Measurements from ENCODE around the gene PFN1.
A peak's percentile ranks its signal among the peaks of the same experiment; 100 is the strongest.

The PFN1 gene

DNA sequence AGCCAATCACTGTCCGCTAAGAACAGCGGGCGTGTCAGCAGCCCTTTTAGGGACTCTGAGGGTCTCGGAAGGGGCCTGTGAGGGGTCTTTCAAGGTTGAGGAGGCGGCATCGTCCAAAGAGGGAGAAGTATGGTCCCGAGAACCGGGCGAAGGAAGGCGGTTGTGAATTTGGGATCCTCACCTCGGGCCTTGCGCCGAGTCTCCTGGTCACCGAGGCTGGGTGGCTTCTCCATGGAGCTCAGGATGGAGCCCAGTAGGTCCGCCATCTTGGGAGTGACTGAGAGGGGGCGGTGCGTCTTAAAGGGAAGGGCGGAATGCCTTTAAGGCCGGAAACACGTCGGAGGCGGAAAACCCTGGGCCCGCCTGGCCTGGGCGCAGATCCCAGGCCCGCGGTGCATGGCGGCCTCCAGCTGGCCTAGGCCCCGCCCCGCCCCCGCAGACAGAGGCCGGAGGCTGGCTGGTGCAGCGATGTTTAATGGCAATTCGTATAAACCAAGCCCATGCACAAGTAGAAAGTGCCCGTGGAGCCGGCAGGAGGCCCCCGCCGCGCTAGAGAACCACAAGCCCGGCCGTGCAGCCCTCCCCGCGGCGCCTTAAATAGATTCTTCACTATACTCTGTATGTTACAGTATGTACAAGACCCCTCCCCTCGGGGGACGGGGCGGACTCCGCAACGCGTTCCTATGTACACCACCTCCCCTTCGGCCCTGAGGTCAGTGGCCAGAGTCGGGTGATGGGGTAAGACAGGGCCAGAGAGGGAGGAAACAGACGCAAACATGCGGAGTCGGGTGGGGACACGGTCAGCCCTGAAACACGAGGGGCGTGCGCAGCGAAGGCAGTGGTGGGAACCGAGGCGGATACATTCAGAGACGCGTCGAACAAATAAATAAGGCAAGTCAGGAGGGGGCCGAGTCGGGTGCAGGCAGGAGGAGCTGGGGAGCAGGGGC is 19.5 kb upstream of the PFN1 start, which contains the start of gene SPAG7:
SPAG7 (minus strand) TSS at position 279 of the 947 bp plus-strand sequence; CDS start at position 266, 13 bp downstream.
- DNase-seq: peak; percentile 96

DNA sequence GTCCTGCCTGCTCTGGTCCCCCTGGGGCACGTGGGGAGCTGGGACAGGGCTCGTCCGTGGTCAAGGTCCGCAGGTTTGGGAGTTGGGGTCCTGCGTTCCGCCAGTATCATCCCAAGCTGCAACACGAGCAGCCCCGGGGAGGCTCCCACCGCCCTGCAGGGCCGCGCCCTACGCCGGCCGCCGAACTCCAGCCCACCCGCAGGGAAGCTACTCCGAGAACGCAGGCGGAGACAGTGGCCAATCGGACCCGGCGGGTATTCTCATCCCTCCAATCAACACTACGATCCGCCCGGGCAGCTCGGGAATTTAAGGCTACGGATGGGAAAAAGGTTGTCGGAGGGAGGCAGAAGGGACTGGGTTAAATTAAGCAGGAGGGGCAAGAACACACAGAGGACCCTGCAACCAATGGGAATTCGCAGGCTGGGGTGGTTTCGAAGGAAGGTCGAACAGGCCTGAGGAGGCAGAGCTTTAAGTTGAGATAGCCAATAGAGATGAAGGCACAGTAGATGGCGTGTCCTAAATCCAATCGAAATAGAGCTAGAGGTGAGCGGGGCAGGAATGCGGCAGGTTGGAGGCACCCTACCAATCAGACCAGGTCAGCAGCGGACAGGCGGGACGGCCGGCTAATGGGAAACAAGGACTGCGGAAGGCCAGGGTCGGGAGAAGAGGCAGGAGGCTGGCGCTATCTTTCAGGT is 18.7 kb upstream of the PFN1 start:
- DNase-seq: peak; percentile 99

DNA sequence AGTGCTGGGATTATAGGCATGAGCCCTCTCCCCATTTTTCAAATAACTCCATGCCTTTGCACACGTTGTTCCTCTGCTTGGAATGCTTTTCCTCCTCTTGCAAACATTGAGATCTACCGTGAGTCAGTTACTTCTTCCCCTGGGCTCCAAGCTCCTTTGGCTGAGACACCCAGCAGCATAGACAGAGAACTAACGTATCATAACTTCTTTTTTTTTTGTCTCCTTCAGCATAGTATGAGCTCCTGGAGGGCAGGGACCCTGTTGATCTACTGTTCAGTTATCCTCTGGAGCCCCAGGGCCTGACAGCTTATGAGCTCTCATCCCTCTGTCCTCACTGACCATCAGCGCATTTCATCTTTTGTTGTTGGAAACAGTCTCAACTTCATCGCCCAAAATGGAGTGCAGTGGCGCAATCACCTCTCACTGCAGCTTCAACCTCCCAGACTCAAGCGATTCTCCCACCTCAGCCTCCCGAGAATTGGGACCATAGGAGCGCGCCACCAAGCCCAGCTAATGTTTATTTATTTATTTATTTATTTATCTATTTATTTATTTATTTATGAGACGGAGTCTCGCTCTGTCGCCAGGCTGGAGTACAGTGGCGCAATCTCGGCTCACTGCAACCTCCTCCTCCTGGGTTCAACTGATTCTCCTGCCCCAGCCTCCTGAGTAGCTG is 17.1 kb upstream of the PFN1 start:
- no peak for DNase-seq

DNA sequence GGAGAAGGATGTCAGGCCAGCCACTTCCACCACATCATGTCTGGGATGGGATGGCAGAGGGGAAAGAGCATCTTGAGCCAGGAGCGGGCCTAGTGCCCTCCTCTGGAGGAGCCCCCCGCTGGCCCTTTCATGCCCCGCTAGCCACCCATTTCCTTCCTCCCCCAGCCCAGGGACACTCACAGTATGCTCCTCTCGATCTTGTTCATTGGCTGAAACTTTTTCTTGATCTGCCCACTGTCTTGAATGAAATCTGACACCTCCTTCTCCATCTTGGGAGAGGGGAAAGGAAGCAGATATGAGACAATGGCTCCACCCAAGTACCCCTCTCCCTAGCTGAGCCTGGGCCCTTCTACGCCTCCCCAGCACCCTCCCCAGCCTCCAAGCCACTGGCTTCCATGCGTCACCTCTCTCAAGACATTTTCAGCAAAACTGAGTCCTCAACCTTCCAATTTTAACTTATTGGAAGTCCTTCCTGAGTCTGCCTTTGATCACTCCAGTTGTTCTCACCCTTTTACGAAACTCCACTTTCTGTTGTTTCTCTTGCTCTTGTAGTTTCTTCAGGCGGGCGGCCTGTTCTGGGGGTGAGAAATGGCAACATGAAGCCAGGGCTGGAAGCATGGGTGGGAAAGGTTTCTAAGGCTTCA is 12.1 kb upstream of the PFN1 start:
- no peak for DNase-seq

DNA sequence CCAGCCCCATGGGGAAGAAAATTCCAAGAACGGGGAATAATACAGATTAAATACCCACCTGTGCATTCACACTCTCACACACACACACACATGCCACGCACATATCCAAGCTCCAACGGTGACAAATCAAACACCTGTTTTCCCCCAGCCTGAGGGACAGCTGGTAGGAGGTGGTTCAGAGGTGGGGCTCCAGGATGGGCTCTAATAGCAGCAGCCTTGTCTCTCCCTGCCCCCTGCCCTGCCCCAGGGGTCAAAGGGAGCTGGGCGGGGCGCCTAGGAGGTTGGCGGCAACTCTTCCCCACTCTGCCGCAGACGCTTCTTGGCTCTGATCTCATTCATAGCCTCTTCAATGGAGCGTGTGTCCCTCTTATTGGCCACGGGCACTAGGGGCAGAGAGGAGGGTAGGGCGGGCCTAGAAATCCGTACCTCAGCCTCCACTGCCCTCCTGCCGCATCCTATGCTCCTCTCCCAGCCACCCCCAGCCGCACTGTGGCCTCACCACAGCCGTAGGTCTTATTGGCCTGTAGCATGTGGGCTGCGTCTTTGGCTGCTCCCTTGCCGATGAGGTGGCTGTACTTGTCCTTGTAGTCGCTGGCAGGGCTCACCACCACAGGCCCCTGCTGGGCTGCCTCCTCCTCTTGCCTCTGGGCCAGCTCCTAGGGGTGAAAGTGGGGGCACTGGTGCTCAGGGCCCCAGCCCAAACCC is 11.1 kb upstream of the PFN1 start:
- DNase-seq: no peak

DNA sequence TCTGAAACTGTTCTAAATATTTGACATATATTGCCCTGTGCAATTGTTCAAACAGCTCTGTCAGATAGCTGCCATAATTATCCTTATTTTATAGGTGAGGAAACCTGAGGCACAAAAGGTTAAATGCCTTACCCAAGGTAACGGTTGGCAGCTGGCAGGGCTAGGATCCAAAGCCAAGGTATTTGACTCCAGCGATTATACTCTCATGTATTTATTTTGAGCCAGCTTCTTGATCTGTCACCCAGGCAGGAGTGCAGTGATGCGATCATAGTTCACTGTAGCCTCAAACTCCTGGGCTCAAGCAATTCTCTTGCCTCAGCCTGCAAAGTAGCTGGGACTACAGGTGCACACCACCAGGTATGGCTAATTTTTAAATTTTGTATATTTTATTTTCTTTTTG is 9.8 kb upstream of the PFN1 start:
- DNase-seq: no peak

DNA sequence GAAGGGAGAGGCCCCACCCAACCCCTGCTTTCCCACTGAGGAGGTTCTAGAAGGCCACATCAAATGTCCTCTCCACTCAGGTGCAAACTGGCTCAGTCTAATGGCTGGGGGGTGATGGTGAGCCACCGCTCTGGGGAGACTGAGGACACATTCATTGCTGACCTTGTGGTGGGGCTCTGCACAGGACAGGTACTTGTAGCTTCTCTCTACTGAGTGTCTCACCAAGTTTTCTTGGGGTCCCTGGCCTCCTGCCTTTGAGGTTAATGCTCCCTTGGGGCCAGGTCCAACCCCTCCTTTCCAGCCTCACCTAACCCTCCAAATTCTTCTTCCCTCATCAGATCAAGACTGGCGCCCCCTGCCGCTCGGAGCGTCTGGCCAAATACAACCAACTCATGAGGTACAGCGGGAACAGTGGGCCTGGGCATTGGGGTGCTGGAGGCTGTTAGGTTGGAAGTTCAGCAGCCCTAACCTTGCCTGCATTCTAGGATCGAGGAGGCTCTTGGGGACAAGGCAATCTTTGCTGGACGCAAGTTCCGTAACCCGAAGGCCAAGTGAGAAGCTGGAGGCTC is 8.2 kb upstream of the PFN1 start:
- peak; percentile 56 for DNase-seq

DNA sequence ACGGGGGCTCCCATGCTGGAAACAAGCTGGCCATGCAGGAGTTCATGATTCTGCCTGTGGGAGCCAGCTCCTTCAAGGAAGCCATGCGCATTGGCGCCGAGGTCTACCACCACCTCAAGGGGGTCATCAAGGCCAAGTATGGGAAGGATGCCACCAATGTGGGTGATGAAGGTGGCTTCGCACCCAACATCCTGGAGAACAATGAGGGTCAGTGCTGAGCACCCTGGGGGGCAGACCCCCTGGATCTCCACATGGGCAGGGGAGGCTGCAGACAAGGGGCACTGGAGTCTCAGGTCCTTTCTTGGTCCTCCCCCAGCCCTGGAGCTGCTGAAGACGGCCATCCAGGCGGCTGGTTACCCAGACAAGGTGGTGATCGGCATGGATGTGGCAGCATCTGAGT is 6.8 kb upstream of the PFN1 start:
- DNase-seq: no peak

DNA sequence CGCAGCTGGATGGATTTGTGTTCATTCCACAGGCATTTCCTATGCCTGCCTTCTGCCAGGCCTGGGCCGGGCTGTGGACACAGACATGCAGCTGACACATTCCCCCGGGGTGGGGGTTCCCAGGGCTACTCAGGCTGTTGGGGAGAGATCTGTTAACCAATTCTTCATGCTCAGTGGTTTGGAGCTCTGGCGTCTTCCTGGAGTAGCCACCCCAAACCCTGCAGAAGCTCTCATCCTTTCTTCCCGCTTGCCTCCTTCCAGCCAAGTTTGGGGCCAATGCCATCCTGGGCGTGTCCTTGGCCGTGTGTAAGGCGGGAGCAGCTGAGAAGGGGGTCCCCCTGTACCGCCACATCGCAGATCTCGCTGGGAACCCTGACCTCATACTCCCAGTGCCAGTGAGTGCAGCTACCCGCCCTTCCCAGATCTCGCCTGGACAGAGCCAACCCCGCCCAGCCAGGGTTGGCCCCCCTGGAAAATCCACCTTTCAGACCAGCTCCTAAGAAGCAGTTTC is 5.2 kb upstream of the PFN1 start:
- no peak for DNase-seq

DNA sequence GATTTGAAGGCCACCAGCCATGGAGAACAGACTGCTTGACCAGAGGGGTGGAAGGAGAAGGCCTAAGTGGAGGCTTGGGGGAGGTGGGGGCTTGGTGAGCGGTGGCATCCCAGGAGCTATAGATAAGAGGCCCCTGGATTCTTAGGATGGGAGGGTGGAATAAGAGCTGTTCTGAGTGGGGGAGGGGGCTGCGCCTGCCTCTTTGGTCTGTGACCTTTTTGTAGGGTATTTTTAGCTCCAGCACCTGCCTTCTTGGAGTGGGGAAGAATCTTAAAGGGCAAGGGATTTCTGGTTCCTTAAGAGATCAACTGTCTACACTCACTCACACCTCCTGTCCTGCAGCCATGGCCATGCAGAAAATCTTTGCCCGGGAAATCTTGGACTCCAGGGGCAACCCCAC is 3.2 kb upstream of the PFN1 start:
- DNase-seq: no peak

DNA sequence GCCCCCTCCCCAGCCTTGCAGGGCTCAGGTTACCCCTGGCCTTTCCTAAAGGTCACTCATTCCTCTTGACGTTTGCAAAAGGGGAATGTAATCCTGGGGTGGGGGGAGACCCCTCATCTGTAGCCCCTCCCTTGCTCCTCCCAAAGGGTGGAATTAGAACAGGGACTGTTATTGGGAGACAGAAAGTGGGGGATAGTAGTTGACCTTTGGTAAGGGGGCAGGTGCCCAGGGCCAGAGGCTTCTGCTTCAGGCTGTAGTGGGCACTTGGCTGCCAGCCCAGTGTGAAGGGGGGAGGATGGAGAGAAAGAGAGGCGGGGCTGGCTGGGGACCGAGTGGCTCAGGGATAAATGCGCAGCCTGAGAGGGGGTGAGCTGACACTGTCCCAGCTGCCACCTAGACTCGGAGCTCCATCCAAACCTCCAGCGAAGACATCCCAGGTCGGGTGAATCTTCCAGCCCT is 2.4 kb upstream of the PFN1 start, which contains the start of gene ENO3:
ENO3 (plus strand) TSS at position 374 of the 459 bp plus-strand sequence. CDS start 711 bp downstream, outside the sequence.
- no peak for DNase-seq

DNA sequence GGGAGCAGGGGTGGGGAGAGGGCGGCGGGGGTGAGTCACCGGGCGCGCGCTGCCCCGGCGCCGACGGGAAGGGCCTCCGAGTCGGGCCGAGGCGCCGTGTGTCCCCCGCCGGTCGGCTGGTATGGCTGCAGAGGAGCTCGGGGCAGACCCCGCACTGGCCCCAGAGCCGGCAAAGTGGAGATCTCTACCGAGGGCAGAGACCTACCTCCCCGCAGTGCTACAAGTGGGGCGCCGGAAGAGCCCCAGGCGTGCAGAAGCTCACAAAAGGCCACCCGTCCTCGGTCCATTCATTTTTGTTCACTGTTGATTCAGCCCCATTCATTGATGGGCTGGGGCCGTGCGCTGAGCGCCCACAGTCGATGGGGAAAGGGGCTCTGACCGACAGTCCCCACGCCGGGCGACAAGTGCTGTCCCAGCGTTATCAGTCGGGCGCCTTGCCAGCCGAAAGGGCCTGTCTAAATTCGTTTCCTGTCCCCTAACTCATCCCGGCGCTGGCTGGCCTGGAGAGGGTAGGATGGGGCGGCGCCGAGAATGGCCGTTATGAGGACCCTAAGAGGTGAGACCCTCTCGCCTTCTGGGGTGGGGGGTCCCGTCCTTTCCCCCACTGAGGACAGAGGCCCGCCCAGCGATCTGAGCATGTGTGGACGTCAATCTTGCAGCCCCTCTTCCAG is 1.9 kb upstream of the PFN1 start:
- DNase-seq: no peak

DNA sequence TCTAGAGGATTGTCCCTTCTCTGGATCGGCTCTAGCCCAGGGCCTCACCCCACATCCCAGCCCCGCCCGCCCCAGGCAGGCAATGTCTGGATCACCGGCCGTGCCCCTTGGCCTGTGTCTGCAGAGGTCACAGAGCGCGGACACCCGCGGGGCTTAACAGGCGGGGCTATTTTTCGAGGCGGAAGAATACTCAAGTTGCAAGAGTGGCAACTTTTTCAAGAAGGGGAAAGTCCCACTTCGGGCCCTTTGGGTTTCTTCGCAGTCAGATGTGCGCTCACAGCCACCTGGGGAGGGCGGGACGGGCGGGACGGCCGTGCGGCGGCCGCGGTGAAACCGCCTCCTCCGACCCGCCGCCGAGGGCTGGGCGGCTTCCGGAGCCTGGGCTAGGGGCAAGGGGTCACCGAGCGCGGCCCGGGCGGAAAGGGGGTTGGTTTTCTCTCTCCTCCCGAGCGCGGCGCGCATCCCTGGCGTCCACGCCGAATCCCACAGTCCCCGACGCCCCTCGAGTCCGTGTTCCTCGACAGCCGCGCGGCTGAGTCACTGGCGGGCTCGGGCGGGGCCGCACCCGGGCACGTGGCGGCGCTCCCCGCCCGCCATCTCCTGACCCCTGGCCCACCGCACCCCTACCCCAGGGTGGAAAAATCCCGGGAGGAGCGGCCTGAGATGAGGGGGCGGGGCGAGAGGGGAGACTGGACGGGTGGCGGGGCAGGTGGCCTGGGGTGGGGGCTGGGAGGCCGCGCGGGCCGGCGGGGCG is 1.2 kb upstream of the PFN1 start:
- DNase-seq: peak; percentile 88

DNA sequence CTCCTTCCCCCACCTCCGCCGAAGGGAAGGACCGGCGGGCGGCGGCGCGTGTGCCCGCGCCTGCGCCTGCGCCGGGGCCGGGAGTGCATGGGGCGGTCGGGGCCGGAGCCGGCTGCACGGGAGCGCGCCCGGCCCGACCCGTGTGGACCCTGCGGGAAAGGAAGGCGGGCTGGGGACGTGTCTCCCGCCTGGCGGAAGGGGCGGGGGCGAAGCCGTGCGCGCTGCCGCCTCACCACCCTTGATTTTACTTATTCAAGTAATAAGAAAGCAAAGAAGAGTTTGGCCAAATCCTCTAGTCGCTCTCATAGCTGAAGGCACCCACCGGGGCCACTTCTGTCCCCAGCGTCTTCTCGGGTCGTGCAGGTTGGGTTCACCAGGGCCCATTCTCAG is 596 bp upstream of the PFN1 start:
- DNase-seq: peak; percentile 79

DNA sequence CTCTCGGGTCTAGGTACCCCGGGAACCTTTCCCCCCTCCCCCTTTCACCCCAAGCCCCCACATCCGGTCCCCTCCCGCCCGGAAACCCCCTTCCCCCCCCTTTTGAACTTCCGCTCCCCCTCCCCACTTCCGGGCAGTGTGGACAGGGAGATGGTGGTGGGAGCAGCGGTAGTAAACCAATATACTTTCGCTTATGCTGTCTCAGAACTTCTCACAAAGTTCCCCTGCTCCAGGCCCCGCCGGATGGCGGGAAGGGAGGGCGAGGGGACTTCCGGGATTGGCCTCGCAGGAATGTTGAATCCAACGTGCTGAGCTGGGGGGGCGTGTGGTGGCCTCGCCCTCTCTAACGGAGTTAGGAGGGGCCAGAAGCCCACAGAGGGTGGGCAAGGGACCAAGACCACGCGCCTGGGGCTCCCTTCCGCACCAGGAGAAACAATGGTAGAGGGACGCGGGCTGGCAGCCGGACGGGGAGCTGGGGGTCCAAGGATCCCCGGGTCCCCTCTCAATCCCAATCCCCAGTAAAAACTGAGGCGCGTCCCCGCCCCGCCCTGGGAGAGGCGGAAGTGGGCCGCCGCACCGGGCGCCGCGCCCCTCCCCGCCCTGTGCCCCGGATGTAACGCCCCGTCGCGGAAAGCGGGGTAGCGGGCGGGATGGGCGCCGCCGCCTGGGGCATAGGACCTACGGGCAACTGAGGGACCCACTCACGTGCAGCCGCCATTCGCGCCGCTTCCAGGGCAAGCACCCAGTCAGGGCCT is 742 bp downstream of the PFN1 start:
- DNase-seq: peak; percentile 75

DNA sequence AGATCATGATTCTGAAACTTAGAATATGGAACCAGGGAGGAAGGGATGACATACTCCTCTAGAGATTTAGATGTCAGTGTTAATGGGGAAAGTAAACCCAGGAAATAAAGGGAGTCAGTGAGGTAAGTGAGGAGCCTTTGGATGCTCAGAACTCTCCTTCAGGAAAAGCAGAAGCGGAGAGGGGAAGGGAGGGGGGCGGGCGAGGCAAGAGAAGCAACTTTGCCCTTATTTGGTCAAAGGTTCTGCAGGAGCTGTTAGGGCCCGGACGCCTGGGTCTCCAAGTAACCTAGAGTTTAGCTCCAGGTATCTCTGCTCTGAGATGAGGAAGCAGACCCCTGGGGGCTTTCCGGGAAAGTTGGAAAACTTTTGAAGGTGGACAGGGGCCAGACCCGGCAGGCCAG is 1.3 kb downstream of the PFN1 start:
- no peak for DNase-seq

DNA sequence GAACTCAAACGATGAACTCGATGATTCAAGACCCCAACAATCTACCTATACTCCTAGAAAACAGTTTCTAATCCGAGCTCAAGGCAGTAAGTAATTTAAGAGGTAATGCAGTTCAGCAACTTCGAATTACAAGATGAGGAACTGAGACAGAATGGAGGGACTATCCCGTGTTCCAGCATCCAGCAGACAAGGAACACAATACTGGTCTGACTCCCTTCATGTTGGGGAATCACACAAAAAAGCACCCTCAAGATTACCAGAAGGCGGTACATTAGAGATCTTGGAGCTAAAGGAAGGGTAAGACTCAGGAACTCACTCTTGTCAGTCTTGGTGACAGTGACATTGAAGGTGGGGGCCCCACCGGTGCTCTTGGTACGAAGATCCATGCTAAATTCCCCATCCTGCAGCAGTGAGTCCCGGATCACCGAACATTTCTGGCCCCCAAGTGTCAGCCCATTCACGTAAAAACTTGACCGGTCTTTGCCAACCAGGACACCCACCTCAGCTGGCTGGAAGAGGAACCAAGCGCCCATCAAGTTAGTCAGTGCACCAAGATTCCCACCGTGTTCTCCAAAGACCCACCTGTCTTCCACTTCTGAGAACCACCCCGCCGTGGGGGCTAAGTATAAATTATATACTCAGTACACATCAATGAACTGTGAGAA is 1.9 kb downstream of the PFN1 start:
- DNase-seq: no peak

DNA sequence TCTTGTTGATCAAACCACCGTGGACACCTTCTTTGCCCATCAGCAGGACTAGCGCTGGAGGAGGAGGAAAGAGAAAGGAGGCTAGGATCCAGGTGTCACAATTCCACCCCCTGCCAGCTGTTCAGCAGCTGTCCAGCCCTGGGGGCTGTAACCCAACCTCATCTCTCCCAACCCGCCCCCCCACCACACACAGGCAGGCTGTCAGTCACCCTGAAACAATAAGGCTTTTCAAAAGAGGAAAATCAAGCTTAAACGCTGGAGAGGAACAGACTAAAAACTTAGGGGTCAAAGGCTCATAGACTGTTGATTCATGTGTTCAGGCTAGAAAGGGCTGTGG is 2.4 kb downstream of the PFN1 start:
- DNase-seq: no peak
